ENCODE data around the gene ADAMTSL1.

- TF ChIP-seq POLR2A (IDR thresholded peaks at IDR 0.05) (no peak), CTCF (IDR thresholded peaks at IDR 0.05) (no peak)
These were observed 452.6 kb downstream of the ADAMTSL1 start for GRCh38 chr9:18926513-18926912.

Data from right lobe of liver (tissue), 4 donors.